IMR-90 (cell line): Measurements from ENCODE around the gene VPS52. TPM values are rescaled to one million over a fixed set of nuclear protein-coding genes. Genes with fewer than 3 reads are reported as not detected.

Experiments used
- ATAC-seq: fragments of 200-7000 bp; cut with Tn5 transposase; 2 replicates; pipeline ENCODE4 v1.9.1; 2020; ENCODE audit warnings: low read depth, mild to moderate bottlenecking, moderate library complexity
- BruUV-seq: library from RNA; stranded (reverse); fragments of 400-500 nt; replicated peaks from 2 replicates; lab custom pipeline; 2021; lab: Mats Ljungman, UMichigan
- CTCF ChIA-PET: fragments of 300-600 bp; formaldehyde crosslinking; extraction: SDS; loops from one replicate; lab custom pipeline; 2021; ENCODE audit warnings: antibody characterized with exemption; lab: Yijun Ruan, JAX
- POLR2A ChIA-PET: fragments of 300-600 bp; sonication (Branson Sonifier 250); formaldehyde crosslinking; loops from one replicate; lab custom pipeline; 2022; ENCODE audit warnings: antibody characterized with exemption; ENCODE audit not compliant: unreplicated experiment; lab: Charles Lee
- DNase-seq: peaks from one replicate; pipeline ENCODE4 v3.0.0; 2013
- H2AFZ ChIP-seq: replicated peaks from 2 replicates; pipeline ENCODE3; 2013; ENCODE audit warnings: low read length, mild to moderate bottlenecking; ENCODE audit not compliant: poor library complexity
- H2AK5ac ChIP-seq: 2 replicates; pipeline ENCODE4 v1.6.1; 2013; ENCODE audit warnings: low read depth, low read length, inconsistent platforms
- H2AK9ac ChIP-seq: replicated peaks from 2 replicates; pipeline ENCODE3; 2013; ENCODE audit warnings: mild to moderate bottlenecking, low read depth, low read length, moderate library complexity; ENCODE audit not compliant: poor library complexity
- H2BK120ac ChIP-seq: 2 replicates; pipeline ENCODE4 v1.6.1; 2013; ENCODE audit warnings: low read depth, low read length, inconsistent platforms
- H2BK15ac ChIP-seq: 3 replicates; pipeline ENCODE4 v1.6.1; 2013; ENCODE audit warnings: low read depth, low read length, inconsistent platforms
- H2BK20ac ChIP-seq: 2 replicates; pipeline ENCODE4 v1.6.1; 2013; ENCODE audit warnings: low read depth, mild to moderate bottlenecking, inconsistent platforms, low read length, moderate library complexity
- H2BK5ac ChIP-seq: 2 replicates; pipeline ENCODE4 v1.6.1; 2013; ENCODE audit warnings: mild to moderate bottlenecking, low read depth, low read length, inconsistent platforms; ENCODE audit not compliant: poor library complexity, severe bottlenecking
- H3K14ac ChIP-seq: replicated peaks from 2 replicates; pipeline ENCODE4 v1.6.1; 2013; ENCODE audit warnings: low read depth, low read length, inconsistent platforms
- H3K18ac ChIP-seq: 2 replicates; pipeline ENCODE4 v1.6.1; 2013; ENCODE audit warnings: low read depth, low read length, control low read depth
- H3K23ac ChIP-seq: 2 replicates; pipeline ENCODE4 v1.6.1; 2013; ENCODE audit warnings: low read depth, low read length, inconsistent platforms
- H3K27ac ChIP-seq: 2 replicates; pipeline ENCODE4 v1.5.1; 2013; ENCODE audit warnings: mild to moderate bottlenecking, control low read depth, low read length; ENCODE audit not compliant: insufficient read depth
- H3K27me3 ChIP-seq: 2 replicates; pipeline ENCODE4 v1.6.1; 2013; ENCODE audit warnings: low read length; ENCODE audit not compliant: control insufficient read depth, insufficient read depth
- H3K36me3 ChIP-seq: 2 replicates; pipeline ENCODE4 v1.6.1; 2013; ENCODE audit warnings: low read length, mixed read lengths; ENCODE audit not compliant: control insufficient read depth, insufficient read depth
- H3K4ac ChIP-seq: 2 replicates; pipeline ENCODE4 v1.6.1; 2013; ENCODE audit warnings: low read depth, low read length, inconsistent platforms
- H3K4me1 ChIP-seq: 2 replicates; pipeline ENCODE4 v1.6.1; 2013; ENCODE audit warnings: low read length, mixed read lengths; ENCODE audit not compliant: control insufficient read depth, insufficient read depth
- H3K4me2 ChIP-seq: 2 replicates; pipeline ENCODE4 v1.6.1; 2013; ENCODE audit warnings: low read depth, mild to moderate bottlenecking, control low read depth, low read length, moderate library complexity
- H3K4me3 ChIP-seq: 2 replicates; pipeline ENCODE4 v1.5.1; 2013; ENCODE audit warnings: low read depth, mild to moderate bottlenecking, control low read depth, low read length, moderate library complexity; ENCODE audit not compliant: insufficient read depth
- H3K56ac ChIP-seq: 2 replicates; pipeline ENCODE4 v1.6.1; 2013; ENCODE audit warnings: low read length, inconsistent platforms; ENCODE audit not compliant: insufficient read depth; ENCODE audit errors: extremely low read depth
- H3K79me1 ChIP-seq, 2 experiments: 2 replicates each; pipeline ENCODE4 v1.6.1; 2013; ENCODE audit warnings: low read length in 2 of 2, inconsistent platforms in 1 of 2, low read depth in 1 of 2
- H3K9ac ChIP-seq: 2 replicates; pipeline ENCODE4 v1.6.1; 2013; ENCODE audit warnings: low read depth, low read length, control low read depth
- H3K9me1 ChIP-seq: 2 replicates; pipeline ENCODE4 v1.6.1; 2013; ENCODE audit warnings: low read length, inconsistent platforms; ENCODE audit not compliant: insufficient read depth
- H3K9me3 ChIP-seq: 2 replicates; pipeline ENCODE4 v1.6.1; 2013; ENCODE audit warnings: low read length; ENCODE audit not compliant: control insufficient read depth, insufficient read depth
- H4K20me1 ChIP-seq: 2 replicates; pipeline ENCODE4 v1.6.1; 2013; ENCODE audit warnings: low read length, inconsistent platforms; ENCODE audit not compliant: insufficient read depth
- H4K5ac ChIP-seq: 2 replicates; pipeline ENCODE4 v1.6.1; 2013; ENCODE audit warnings: mild to moderate bottlenecking, low read depth, low read length, control low read depth
- H4K8ac ChIP-seq, 2 experiments: 2 replicates each; pipeline ENCODE4 v1.6.1; 2013; ENCODE audit warnings: low read depth in 2 of 2, low read length in 2 of 2, control low read depth in 1 of 2, inconsistent platforms in 1 of 2
- H4K91ac ChIP-seq: 2 replicates; pipeline ENCODE4 v1.6.1; 2013; ENCODE audit warnings: low read depth, low read length, inconsistent platforms; ENCODE audit not compliant: insufficient read depth
- CEBPB ChIP-seq: IDR thresholded peaks from 2 replicates; pipeline ENCODE4 v1.6.1; 2012; ENCODE audit warnings: low read depth, low read length, improper control_type of control experiment
- FOS ChIP-seq: fragments of 150-350 bp; IDR thresholded peaks from 2 replicates; pipeline ENCODE4 v1.6.1; 2016; ENCODE audit warnings: low read depth, low read length
- MAFK ChIP-seq: IDR thresholded peaks from 2 replicates; pipeline ENCODE4 v1.6.1; 2012; ENCODE audit warnings: low read depth, low read length, improper control_type of control experiment
- POLR2A ChIP-seq: IDR thresholded peaks from 2 replicates; pipeline ENCODE4 v1.6.1; 2012; ENCODE audit warnings: mild to moderate bottlenecking, low read depth, low read length
- WGBS, 2 experiments: methylation state at CpG; one replicate each; pipeline versions ENCODE4 v1.1.5 to v1.1.7; 2013; ENCODE audit warnings: missing lambda C conversion rate in 2 of 2; ENCODE audit not compliant: insufficient read length in 1 of 2; ENCODE audit errors: extremely low coverage in 2 of 2; 5-methylcytosine and 5-hydroxymethylcytosine counted together
- dilution Hi-C: fragments of 300-500 bp; cut with HindIII; formaldehyde crosslinking; loops from one replicate; pipeline ENCODE4 v1.14.3; 2018; ENCODE audit warnings: low sequenced_read_pairs; ENCODE audit not compliant: unreplicated experiment
- in situ Hi-C: fragments of 300-500 bp; cut with MboI; formaldehyde crosslinking; loops from 3 replicates; pipeline ENCODE4 v1.14.3; 2019; ENCODE audit warnings: low sequenced_read_pairs, inconsistent platforms, mixed read lengths
- intact Hi-C: fragments of 100-400 bp; cut with micrococcal nuclease; formaldehyde crosslinking; loops from 2 replicates; pipeline ENCODE4 v1.10.0; 2022
- polyA plus RNA-seq, 3 experiments: library from polyadenylated mRNA; depleted of rRNA; stranded (reverse); fragments of >200 nt; gene quantifications; 2 replicates each; pipeline ENCODE4 v1.2.3, GENCODE V29; 2012; ENCODE audit warnings: low replicate concordance in 1 of 3
- total RNA-seq: library from RNA; depleted of rRNA; stranded (reverse); fragments of >200 nt; gene quantifications from 2 replicates; pipeline ENCODE4 v1.2.3, GENCODE V29; 2012

Gene VPS52
- total and polyA plus RNA-seq, 2 of the 4 experiments (the other 2 are of a cell fraction), result 29.8 to 54.6 TPM

DNA sequence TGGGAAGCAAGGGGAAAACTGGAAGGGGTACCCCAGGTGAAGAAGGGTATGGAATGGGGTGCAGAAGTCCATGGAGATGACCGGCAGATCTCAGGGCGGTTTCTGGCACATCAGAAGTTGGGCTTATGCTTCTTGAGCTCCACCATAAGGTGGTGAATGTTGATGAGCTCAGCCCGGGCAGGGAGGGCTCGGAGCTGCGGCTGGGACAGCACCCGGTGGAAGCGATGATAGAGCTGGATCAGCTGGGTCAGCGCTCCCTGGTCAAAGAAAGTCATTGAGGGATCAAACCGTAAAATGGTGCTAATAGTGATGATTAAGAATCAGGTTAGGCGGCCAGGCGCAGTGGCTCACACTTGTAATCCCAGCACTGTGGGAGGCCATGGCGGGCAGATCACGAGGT lies 20.9 kb downstream of the VPS52 start:
- Histone ChIP-seq H3K9ac (0 out of 2 replicates have a peak overlapping the region, but pooled peaks have one; percentile 3), H3K4me2 (peak overlapping the region; percentile 40), H3K27ac (peak overlapping the region; percentile 68)

More for the DNA sequence above, 20.9 kb downstream of the VPS52 start:
- H4K5ac ChIP-seq, result no peak overlapping the region
- peak overlapping the region; percentile 50; the same call in 1 of the 2 replicates for H4K91ac ChIP-seq
- peaks cover 12% of the 10 kb centered on the region for H3K4me1 ChIP-seq
- DNase-seq, result no peak
- peak overlapping the region in 1 of 2 experiments; percentile 37; a peak in 1 of 4 replicates for H4K8ac ChIP-seq
- intact Hi-C loops (no loop called here), dilution Hi-C loops (no loop called here), in situ Hi-C loops (no loop called here)
- H2BK20ac ChIP-seq, result peak overlapping the region; percentile 37; the same call in 1 of the 2 replicates
- no peak overlapping the region for H2AK9ac ChIP-seq
- H3K79me1 ChIP-seq, result peaks cover 3 to 35% of the 10 kb centered on the region in 2 experiments; a peak in 3 of 4 replicates
- H4K20me1 ChIP-seq, result peaks cover 3% of the 10 kb centered on the region; the same call in 1 of the 2 replicates
- no peak overlapping the region for H3K18ac ChIP-seq
- no peak for TF ChIP-seq MAFK
- TF ChIP-seq CEBPB, result no peak
- TF ChIP-seq FOS, result no peak
- no peak for TF ChIP-seq POLR2A
- WGBS, 2 experiments, result 93% methylated on average over 7 of the region's 13 CpGs; no CpG with 5 or more reads in 1 of the 2 experiments
- ChIA-PET POLR2A (interaction anchor here (1.0 kb wide), 2 partner anchors 19 to 21 kb away, joined by 4 to 7 read pairs; partner anchors contain the start of genes RPS18 and VPS52), CTCF (interaction anchor here (0.5 to 0.6 kb wide), 2 partner anchors 12 to 46 kb away, joined by 3 read pairs; no protein-coding TSS in a partner anchor)
- no TSS peak for BruUV-seq
- H3K23ac ChIP-seq, result peak overlapping the region; percentile 46; the same call in 1 of the 2 replicates
- 0 out of 2 replicates have a peak overlapping the region, but pooled peaks have one; percentile 16 for H3K56ac ChIP-seq
- no peak overlapping the region for H2AFZ ChIP-seq
- H3K9me3 ChIP-seq, result no peaks in the 10 kb centered on the region
- peak overlapping the region; percentile 51 for H3K4ac ChIP-seq
- no peak for ATAC-seq
- H2BK5ac ChIP-seq, result peak overlapping the region; percentile 69
- H2BK15ac ChIP-seq, result no peak overlapping the region
- no peak overlapping the region for H3K4me3 ChIP-seq
- H2BK120ac ChIP-seq, result peak overlapping the region; percentile 29
- H3K36me3 ChIP-seq, result peaks cover 10% of the 10 kb centered on the region; the same call in 1 of the 2 replicates
- H3K14ac ChIP-seq, result no peak overlapping the region; the same call in 1 of the 2 replicates
- peak overlapping the region; percentile 61; the same call in 1 of the 2 replicates for H2AK5ac ChIP-seq
- H3K9me1 ChIP-seq, result peaks cover 11% of the 10 kb centered on the region
- no peaks in the 10 kb centered on the region for H3K27me3 ChIP-seq
